Smooth muscle cell (in vitro differentiated cells): ENCODE measurements around the gene RHEBL1. TPM values are rescaled to one million over a fixed set of nuclear protein-coding genes. Genes with fewer than 3 reads are reported as not detected.

Experiments
- DNase-seq: peaks from one replicate; lab custom pipeline; 2025; ENCODE audit not compliant: unreplicated experiment; lab: John Stamatoyannopoulos, UW
- H2AFZ ChIP-seq: fragments of 200-600 bp; sonication (generic); 2 replicates; pipeline ENCODE4 v1.6.0; 2016; ENCODE audit warnings: antibody characterized with exemption, low read depth, mild to moderate bottlenecking
- H3F3A ChIP-seq: fragments of 200-600 bp; sonication (generic); 2 replicates; pipeline ENCODE4 v1.6.0; 2017; ENCODE audit warnings: antibody characterized with exemption, low read depth
- H3K27ac ChIP-seq: fragments of 200-600 bp; sonication (generic); 2 replicates; pipeline ENCODE4 v1.5.1; 2016; ENCODE audit warnings: low read depth, mild to moderate bottlenecking
- H3K27me3 ChIP-seq: fragments of 200-600 bp; sonication (generic); 2 replicates; pipeline ENCODE4 v1.6.1; 2016; ENCODE audit warnings: low read depth, mild to moderate bottlenecking
- H3K36me3 ChIP-seq: fragments of 200-600 bp; sonication (generic); 2 replicates; pipeline ENCODE4 v1.5.1; 2016; ENCODE audit warnings: low read depth
- H3K4me1 ChIP-seq: fragments of 200-600 bp; sonication (generic); 2 replicates; pipeline ENCODE4 v1.5.1; 2016; ENCODE audit warnings: low read depth
- H3K4me2 ChIP-seq: fragments of 200-600 bp; sonication (generic); 2 replicates; pipeline ENCODE4 v1.6.0; 2016; ENCODE audit warnings: mild to moderate bottlenecking
- H3K4me3 ChIP-seq: fragments of 200-600 bp; sonication (generic); 2 replicates; pipeline ENCODE4 v1.5.1; 2016; ENCODE audit warnings: mild to moderate bottlenecking
- H3K79me2 ChIP-seq: fragments of 200-600 bp; sonication (generic); 2 replicates; pipeline ENCODE4 v1.6.0; 2016; ENCODE audit warnings: low read depth, mild to moderate bottlenecking
- H3K9ac ChIP-seq: fragments of 200-600 bp; sonication (generic); 2 replicates; pipeline ENCODE4 v1.6.0; 2016; ENCODE audit warnings: low read depth
- H3K9me3 ChIP-seq: fragments of 200-600 bp; sonication (generic); replicated peaks from 2 replicates; pipeline ENCODE4 v1.5.1; 2016; ENCODE audit warnings: low read depth
- H4K20me1 ChIP-seq: fragments of 200-600 bp; sonication (generic); 2 replicates; pipeline ENCODE4 v1.6.0; 2016; ENCODE audit warnings: low read depth
- CTCF ChIP-seq: fragments of 200-600 bp; sonication (generic); IDR thresholded peaks from 2 replicates; pipeline ENCODE4 v1.5.1; 2017; ENCODE audit warnings: borderline replicate concordance, mild to moderate bottlenecking, antibody characterized with exemption; ENCODE audit not compliant: insufficient read depth, poor library complexity, severe bottlenecking
- WGBS: methylation state at CpG from one replicate; pipeline ENCODE4 v1.1.7; 2016; ENCODE audit warnings: low lambda C conversion rate; 5-methylcytosine and 5-hydroxymethylcytosine counted together
- polyA plus RNA-seq: library from polyadenylated mRNA; unstranded; fragments of >200 nt; fragmentation: Nextera tagmentation; extraction: Ambion mirVana; gene quantifications from 2 replicates; pipeline ENCODE4 v1.2.1, GENCODE V29; 2016
- total RNA-seq: library from RNA; depleted of rRNA; stranded (reverse); fragments of >200 nt; gene quantifications from 2 replicates; pipeline ENCODE4 v1.2.3, GENCODE V29; 2014

Gene RHEBL1
- total and polyA plus RNA-seq, 2 experiments from 2014 or later, result 0.76 to 2.1 TPM

GRCh38 chr12:49037111-49037946 lies 32.5 kb downstream of the RHEBL1 start:
- WGBS, result 100% methylated on average over 9 of the region's 9 CpGs
- TF ChIP-seq CTCF, result no peak
- Histone ChIP-seq H3F3A (no peaks in the 10 kb centered on the region), H2AFZ (no peak overlapping the region), H3K4me3 (no peak overlapping the region), H3K27ac (no peak overlapping the region), H3K4me1 (no peaks in the 10 kb centered on the region), H3K79me2 (peaks cover 6% of the 10 kb centered on the region), H4K20me1 (peaks cover 29% of the 10 kb centered on the region), H3K27me3 (no peaks in the 10 kb centered on the region), H3K4me2 (no peak overlapping the region), H3K9me3 (no peaks in the 10 kb centered on the region), H3K9ac (no peak overlapping the region), H3K36me3 (peaks cover 8% of the 10 kb centered on the region)
- DNase-seq, result no peak

GRCh38 chr12:49036029-49036428 lies 33.8 kb downstream of the RHEBL1 start:
- Histone ChIP-seq H3K4me2 (no peak overlapping the region), H3F3A (no peaks in the 10 kb centered on the region), H3K79me2 (peaks cover 6% of the 10 kb centered on the region), H3K27me3 (no peaks in the 10 kb centered on the region), H3K27ac (no peak overlapping the region), H3K9me3 (no peaks in the 10 kb centered on the region), H3K4me1 (no peaks in the 10 kb centered on the region), H3K9ac (no peak overlapping the region), H3K4me3 (no peak overlapping the region), H2AFZ (no peak overlapping the region), H4K20me1 (peaks cover 39% of the 10 kb centered on the region), H3K36me3 (peaks cover 8% of the 10 kb centered on the region)
- TF ChIP-seq CTCF, result no peak
- WGBS, result 99% methylated on average over 4 of the region's 4 CpGs
- no peak for DNase-seq

- Histone ChIP-seq H3K9ac (no peak overlapping the region), H3K4me1 (no peaks in the 10 kb centered on the region), H3K9me3 (no peaks in the 10 kb centered on the region), H4K20me1 (peaks cover 39% of the 10 kb centered on the region), H3K27me3 (no peaks in the 10 kb centered on the region), H2AFZ (no peak overlapping the region), H3K79me2 (peaks cover 6% of the 10 kb centered on the region), H3F3A (no peaks in the 10 kb centered on the region), H3K36me3 (peaks cover 8% of the 10 kb centered on the region), H3K4me3 (no peak overlapping the region), H3K27ac (no peak overlapping the region), H3K4me2 (no peak overlapping the region)
- no peak for TF ChIP-seq CTCF
- DNase-seq, result no peak
- WGBS, result 94% methylated on average over 4 of the region's 4 CpGs
Observed at GRCh38 chr12:49034286-49034622, 35.5 kb downstream of the RHEBL1 start.
